ACC112 (cell line): ENCODE data around the gene RAB4A.

Experiments
- H2AFZ ChIP-seq: fragments of 200-600 bp; sonication (generic); one replicate; pipeline ENCODE4 v1.6.0; 2017; ENCODE audit warnings: antibody characterized with exemption, low read length; ENCODE audit not compliant: unreplicated experiment
- H3K27ac ChIP-seq: fragments of 200-600 bp; sonication (generic); 2 replicates; pipeline ENCODE4 v1.5.1; 2014; ENCODE audit warnings: low read depth, mild to moderate bottlenecking, antibody characterized with exemption, low read length, moderate library complexity
- H3K27me3 ChIP-seq: fragments of 200-600 bp; sonication (generic); 2 replicates; pipeline ENCODE4 v1.6.1; 2014; ENCODE audit warnings: mild to moderate bottlenecking, antibody characterized with exemption, low read length, moderate library complexity, mixed read lengths; ENCODE audit not compliant: insufficient read depth
- H3K36me3 ChIP-seq: fragments of 200-600 bp; sonication (generic); 2 replicates; pipeline ENCODE4 v1.6.1; 2016; ENCODE audit warnings: mild to moderate bottlenecking, antibody characterized with exemption, low read length, moderate library complexity, mixed read lengths; ENCODE audit not compliant: insufficient read depth
- H3K4me1 ChIP-seq: fragments of 200-600 bp; sonication (generic); one replicate; pipeline ENCODE4 v1.6.1; 2016; ENCODE audit warnings: low read length, mixed read lengths; ENCODE audit not compliant: insufficient read depth, unreplicated experiment, control insufficient read depth
- H3K4me3 ChIP-seq: fragments of 200-600 bp; sonication (generic); 2 replicates; pipeline ENCODE4 v1.5.1; 2014; ENCODE audit warnings: mild to moderate bottlenecking, low read depth, low read length
- H3K79me2 ChIP-seq: fragments of 200-600 bp; sonication (generic); one replicate; pipeline ENCODE4 v1.6.0; 2016; ENCODE audit warnings: low read length; ENCODE audit not compliant: control insufficient read depth, unreplicated experiment, insufficient read depth

The RAB4A gene

DNA sequence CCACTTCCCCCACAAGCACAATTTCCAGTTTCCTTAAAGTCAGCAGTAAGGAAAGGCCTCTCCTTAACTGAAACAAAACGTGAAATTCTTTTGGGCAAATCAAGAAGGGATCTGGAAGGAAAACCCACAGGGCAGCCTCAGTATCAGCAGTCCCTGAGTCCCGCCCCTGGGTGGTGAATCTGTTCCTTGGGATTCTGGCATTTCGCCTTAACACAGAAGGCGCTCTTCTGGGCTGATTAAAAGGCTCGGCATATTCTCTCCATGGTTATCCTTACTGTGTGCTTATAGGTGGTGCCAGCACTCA is 12.2 kb upstream of the RAB4A start:
- Histone ChIP-seq H3K4me1 (no peaks in the 10 kb centered on the region), H3K27ac (no peak overlapping the region), H3K79me2 (no peaks in the 10 kb centered on the region), H3K4me3 (no peak overlapping the region), H3K27me3 (no peaks in the 10 kb centered on the region), H3K36me3 (no peaks in the 10 kb centered on the region), H2AFZ (peak overlapping the region; percentile 3)

DNA sequence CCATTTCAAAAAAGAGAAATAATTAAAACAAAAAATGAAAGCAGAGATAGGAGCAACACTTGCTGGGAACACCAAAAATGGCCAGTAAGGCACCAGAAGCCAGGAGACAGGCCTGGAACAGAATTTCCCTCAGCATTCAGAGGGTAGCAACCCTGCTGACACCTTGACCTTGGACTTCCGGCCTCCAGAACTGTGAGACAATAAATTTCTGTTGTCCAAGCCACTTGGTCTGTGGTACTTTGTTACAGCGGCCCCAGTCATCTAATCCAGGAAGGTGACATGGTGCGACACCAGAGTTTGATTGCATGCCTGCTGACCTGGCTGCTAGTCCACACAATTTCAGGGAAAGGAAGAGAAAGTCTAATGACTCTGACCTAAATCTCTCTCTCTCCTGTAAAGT is 10.6 kb upstream of the RAB4A start:
- H3K27ac ChIP-seq: no peak overlapping the region
- H3K36me3 ChIP-seq: no peaks in the 10 kb centered on the region
- no peak overlapping the region for H3K4me3 ChIP-seq
- H3K79me2 ChIP-seq: no peaks in the 10 kb centered on the region
- H3K4me1 ChIP-seq: no peaks in the 10 kb centered on the region
- H3K27me3 ChIP-seq: no peaks in the 10 kb centered on the region
- H2AFZ ChIP-seq: no peak overlapping the region

DNA sequence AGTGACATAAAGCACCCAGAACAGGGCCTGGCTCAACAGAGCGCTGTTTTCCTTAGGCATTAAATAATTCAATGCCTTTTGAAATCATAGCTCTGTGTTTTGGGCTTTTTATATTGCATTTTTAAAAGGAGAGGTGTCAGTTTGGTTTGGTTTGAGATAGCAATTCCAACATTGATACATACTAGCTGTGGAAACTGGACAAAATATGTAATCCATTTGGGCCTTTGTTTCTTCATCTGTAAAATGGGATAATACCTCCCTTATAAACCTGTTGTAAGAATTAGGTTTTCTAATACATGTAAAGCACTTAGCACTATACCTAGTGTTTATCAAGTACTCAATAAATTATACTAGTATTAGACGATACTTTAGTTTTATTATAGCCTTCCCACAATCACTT is 8.7 kb upstream of the RAB4A start:
- Histone ChIP-seq H2AFZ (no peak overlapping the region), H3K4me3 (no peak overlapping the region), H3K4me1 (no peaks in the 10 kb centered on the region), H3K27ac (no peak overlapping the region), H3K36me3 (peaks cover 5% of the 10 kb centered on the region), H3K79me2 (no peaks in the 10 kb centered on the region), H3K27me3 (no peaks in the 10 kb centered on the region)

DNA sequence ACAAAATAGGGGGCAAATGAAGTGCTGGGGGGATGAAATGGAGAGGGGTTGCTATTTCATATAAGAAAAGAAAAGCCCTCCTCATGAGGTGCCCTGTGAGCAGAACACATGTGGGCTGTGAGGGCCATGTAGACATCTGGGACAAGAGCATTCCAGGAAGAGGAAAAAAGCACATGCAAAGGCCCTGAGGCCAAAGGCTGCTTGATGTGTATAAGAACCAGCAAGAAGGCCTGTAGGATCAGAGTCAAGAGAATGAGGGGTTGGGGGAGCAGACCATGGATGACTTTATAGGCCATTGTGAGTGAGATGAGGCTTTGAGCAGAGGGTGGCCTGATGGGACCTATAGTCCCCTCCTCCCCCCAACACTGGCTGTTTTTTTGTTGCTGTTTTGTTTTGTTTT is 7.7 kb upstream of the RAB4A start:
- no peak overlapping the region for H3K4me3 ChIP-seq
- peaks cover 8% of the 10 kb centered on the region for H3K36me3 ChIP-seq
- H2AFZ ChIP-seq: no peak overlapping the region
- H3K27me3 ChIP-seq: no peaks in the 10 kb centered on the region
- H3K27ac ChIP-seq: no peak overlapping the region
- no peaks in the 10 kb centered on the region for H3K4me1 ChIP-seq
- H3K79me2 ChIP-seq: no peaks in the 10 kb centered on the region

DNA sequence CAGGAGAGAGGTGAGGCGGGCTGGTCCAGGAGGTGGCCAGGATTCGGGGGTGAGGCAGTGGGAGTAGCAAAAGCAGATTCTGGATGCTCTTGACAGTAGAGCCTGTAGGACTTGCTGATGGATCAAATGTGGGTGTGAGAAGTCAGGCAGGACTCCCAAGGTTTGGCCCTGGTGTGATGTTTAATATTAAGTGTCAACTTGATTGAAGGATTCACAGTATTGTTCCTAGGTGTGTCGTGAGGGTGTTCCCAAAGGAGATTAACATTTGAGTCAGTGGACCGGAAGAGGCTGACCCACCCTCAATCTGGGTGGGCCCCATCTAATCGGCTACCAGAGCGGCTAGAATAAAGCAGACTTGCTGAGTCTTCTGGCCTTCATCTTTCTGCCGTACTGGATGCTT is 6.8 kb upstream of the RAB4A start:
- H3K4me3 ChIP-seq: no peak overlapping the region
- H3K27me3 ChIP-seq: no peaks in the 10 kb centered on the region
- H3K79me2 ChIP-seq: no peaks in the 10 kb centered on the region
- H3K4me1 ChIP-seq: no peaks in the 10 kb centered on the region
- H3K27ac ChIP-seq: no peak overlapping the region
- no peak overlapping the region for H2AFZ ChIP-seq
- H3K36me3 ChIP-seq: peaks cover 8% of the 10 kb centered on the region

DNA sequence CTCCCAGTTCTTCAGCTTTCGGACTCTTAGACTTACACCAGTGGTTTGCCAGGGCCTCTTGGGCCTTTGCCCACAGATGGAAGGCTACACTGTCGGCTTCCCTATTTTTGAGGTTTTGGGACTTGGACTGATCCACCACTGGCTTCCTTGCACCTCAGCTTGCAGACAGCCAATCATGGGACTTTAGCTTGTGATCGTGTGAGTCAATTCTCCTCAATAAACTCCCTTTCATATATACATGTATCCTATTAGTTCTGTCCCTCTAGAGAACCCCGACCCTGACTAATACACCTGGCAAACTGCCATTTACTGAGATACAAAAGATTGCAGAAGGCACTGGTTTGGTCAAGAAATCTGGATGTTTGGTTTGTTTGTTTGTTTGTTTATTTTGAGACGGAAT is 6.4 kb upstream of the RAB4A start:
- Histone ChIP-seq H3K27me3 (no peaks in the 10 kb centered on the region), H3K4me3 (no peak overlapping the region), H2AFZ (no peak overlapping the region), H3K4me1 (no peaks in the 10 kb centered on the region), H3K79me2 (no peaks in the 10 kb centered on the region), H3K36me3 (peaks cover 8% of the 10 kb centered on the region), H3K27ac (no peak overlapping the region)

DNA sequence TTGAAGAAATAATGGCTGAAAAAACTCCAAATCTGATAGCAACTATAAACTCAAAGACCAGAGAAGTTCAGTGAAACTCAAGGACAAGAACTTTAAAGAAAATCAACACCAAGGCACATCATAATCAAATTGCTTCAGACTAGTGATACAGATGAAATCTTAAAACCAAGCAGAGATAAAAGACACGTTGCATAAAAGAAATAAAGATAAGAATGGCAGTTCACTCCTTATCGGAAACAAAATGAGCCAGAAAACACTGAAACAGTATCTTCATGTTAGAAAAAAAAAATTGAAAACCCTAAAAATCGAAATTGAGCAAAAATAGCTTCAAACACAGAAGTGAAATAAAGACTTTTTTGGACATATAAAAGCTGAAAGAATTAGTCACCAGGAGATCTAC is 4.6 kb upstream of the RAB4A start:
- Histone ChIP-seq H3K79me2 (no peaks in the 10 kb centered on the region), H2AFZ (no peak overlapping the region), H3K4me3 (no peak overlapping the region), H3K27me3 (no peaks in the 10 kb centered on the region), H3K36me3 (peaks cover 8% of the 10 kb centered on the region), H3K4me1 (no peaks in the 10 kb centered on the region), H3K27ac (no peak overlapping the region)

- no peak overlapping the region for H3K4me3 ChIP-seq
- H3K27ac ChIP-seq: no peak overlapping the region
- peaks cover 8% of the 10 kb centered on the region for H3K36me3 ChIP-seq
- H3K79me2 ChIP-seq: peaks cover 5% of the 10 kb centered on the region
- no peak overlapping the region for H2AFZ ChIP-seq
- H3K27me3 ChIP-seq: no peaks in the 10 kb centered on the region
- H3K4me1 ChIP-seq: no peaks in the 10 kb centered on the region
Measured at GRCh38 chr1:229266832-229267500, 3.9 kb upstream of the RAB4A start.

GRCh38 chr1:229268505-229268904 is 2.4 kb upstream of the RAB4A start:
- H3K79me2 ChIP-seq: peaks cover 20% of the 10 kb centered on the region
- H3K27ac ChIP-seq: no peak overlapping the region
- H3K27me3 ChIP-seq: no peaks in the 10 kb centered on the region
- H3K36me3 ChIP-seq: peaks cover 8% of the 10 kb centered on the region
- peaks cover 7% of the 10 kb centered on the region for H3K4me1 ChIP-seq
- no peak overlapping the region for H2AFZ ChIP-seq
- no peak overlapping the region for H3K4me3 ChIP-seq

DNA sequence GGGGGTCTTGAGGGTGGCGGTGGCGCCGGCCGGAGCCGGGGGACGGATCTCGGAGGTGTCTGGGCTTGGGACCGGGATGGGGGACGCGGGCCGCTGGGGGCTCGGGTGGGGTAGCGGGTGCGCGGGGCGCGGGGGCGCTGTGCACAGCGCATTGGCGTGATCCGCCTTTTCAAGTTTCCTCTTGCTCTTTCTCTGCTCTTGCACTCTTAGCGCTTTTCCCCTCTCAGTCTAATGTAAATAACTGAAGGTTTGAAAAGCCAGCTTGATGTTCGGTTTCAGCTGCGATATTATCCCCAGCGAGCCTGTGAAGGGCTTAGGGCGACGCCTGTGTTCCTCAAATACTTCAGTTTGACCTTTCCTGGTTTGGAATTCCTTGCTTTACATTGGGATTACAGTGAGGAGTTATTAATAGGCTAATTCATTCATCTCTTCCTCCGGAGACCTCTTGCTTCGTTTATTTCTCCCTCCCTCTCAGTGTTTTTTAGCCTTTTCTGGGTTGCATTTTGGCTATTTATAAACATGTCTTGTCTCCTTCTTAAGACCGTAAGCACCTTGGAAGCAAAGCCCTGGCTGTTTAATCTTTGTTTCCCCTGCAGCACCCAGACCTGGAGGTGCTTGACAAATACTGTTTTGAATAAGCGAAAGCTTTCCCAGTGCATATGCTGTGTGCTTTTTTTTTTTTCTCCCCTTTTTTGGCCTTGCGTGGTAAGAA is 693 bp downstream of the RAB4A start:
- H3K27ac ChIP-seq: no peak overlapping the region; the same call in 1 of the 2 replicates
- H3K4me3 ChIP-seq: peak overlapping the region; percentile 100
- peak overlapping the region; percentile 99 for H2AFZ ChIP-seq
- H3K36me3 ChIP-seq: peaks cover 8% of the 10 kb centered on the region
- H3K79me2 ChIP-seq: peaks cover 44% of the 10 kb centered on the region
- peaks cover 10% of the 10 kb centered on the region for H3K4me1 ChIP-seq
- H3K27me3 ChIP-seq: no peaks in the 10 kb centered on the region
